ENCODE data around the gene FUT7.
A peak's percentile ranks its signal among the peaks of the same experiment; 100 is the strongest.

The FUT7 gene

DNA sequence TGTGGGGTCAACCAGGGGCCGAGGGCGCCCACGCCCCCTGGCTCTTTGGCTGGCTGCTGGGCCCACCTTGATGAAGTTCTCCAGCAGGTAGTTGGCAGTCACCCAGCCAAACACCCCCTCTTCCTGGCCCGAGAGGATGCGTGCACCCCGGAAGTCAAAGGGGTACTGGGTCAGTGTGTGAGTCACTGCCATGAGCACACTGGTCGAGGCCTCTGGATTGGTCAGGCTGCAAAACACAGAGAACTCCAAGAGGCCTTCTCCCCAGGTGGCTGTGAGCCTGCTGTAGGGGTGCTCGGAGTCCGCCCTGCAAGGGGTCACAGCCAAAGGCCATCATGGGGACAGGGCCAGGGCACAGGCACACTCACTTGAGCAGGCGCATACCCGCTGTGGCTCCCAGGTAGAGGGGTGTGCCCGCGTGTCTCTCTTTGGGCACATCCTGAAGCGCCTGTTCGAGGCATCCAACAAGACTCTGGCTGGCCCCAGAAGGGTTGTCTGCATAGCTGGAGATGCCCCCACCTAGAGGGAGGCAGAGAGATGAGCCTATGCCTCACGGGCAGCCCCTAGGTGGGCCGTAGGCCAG, 19.3 kb upstream of the FUT7 start:
- no peak overlapping the region for H3K4me3 ChIP-seq (ENCODE audit: low read depth, low read length, poor library complexity, severe bottlenecking)
- H3K27ac ChIP-seq (ENCODE audit: low read depth, low read length, poor library complexity, severe bottlenecking) = no peak overlapping the region
- H3K9me2 ChIP-seq (ENCODE audit: low read depth, low read length) = no peaks in the 10 kb centered on the region
- no peaks in the 10 kb centered on the region for H3F3A ChIP-seq (ENCODE audit: insufficient read depth, low read length)
- peaks cover 10% of the 10 kb centered on the region for H3K27me3 ChIP-seq (ENCODE audit: insufficient read depth, low read length)
- no peaks in the 10 kb centered on the region for H3K79me2 ChIP-seq (ENCODE audit: insufficient read depth, low read length)
- H3K4me2 ChIP-seq (ENCODE audit: low read length) = no peak overlapping the region
- no peak overlapping the region for H2AFZ ChIP-seq (ENCODE audit: low read length)
- no peaks in the 10 kb centered on the region for H3K36me3 ChIP-seq (ENCODE audit: insufficient read depth, low read length)
- peaks cover 7% of the 10 kb centered on the region for H3K4me1 ChIP-seq (ENCODE audit: insufficient read depth, low read length, severe bottlenecking)
- TF ChIP-seq EZH2 (IDR thresholded peaks at IDR 0.05; ENCODE audit: borderline replicate concordance, low read length) = no peak
- TF ChIP-seq, protein P1, sequence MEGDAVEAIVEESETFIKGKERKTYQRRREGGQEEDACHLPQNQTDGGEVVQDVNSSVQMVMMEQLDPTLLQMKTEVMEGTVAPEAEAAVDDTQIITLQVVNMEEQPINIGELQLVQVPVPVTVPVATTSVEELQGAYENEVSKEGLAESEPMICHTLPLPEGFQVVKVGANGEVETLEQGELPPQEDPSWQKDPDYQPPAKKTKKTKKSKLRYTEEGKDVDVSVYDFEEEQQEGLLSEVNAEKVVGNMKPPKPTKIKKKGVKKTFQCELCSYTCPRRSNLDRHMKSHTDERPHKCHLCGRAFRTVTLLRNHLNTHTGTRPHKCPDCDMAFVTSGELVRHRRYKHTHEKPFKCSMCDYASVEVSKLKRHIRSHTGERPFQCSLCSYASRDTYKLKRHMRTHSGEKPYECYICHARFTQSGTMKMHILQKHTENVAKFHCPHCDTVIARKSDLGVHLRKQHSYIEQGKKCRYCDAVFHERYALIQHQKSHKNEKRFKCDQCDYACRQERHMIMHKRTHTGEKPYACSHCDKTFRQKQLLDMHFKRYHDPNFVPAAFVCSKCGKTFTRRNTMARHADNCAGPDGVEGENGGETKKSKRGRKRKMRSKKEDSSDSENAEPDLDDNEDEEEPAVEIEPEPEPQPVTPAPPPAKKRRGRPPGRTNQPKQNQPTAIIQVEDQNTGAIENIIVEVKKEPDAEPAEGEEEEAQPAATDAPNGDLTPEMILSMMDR (IDR thresholded peaks at IDR 0.05; ENCODE audit: low read length) = no peak
- H3K9me3 ChIP-seq (ENCODE audit: low read length) = no peaks in the 10 kb centered on the region
- no peaks in the 10 kb centered on the region for H4K20me1 ChIP-seq (ENCODE audit: insufficient read depth, low read length)
- H3K9ac ChIP-seq (ENCODE audit: low read length) = no peak overlapping the region

DNA sequence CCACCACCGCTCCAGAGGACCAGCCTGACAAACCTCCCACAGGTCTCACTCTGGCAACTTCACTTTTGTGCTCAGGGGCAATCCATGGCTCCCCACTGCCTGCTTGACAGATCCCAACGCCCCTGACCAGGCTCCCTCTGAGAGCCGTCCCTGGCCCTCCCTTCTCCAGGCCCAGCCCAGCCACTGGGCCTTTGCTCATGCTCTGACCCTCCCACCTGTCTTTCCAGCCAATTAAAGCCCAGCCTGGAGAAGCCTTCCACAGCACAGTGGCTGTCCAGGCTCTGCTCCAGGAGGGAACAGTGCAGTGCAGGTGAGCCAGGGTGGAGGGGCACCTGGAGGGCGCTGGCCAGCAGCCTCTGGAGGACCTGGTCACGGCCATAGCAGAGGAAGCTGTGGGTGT, 18.7 kb upstream of the FUT7 start:
- Histone ChIP-seq H3K27ac (ENCODE audit: low read depth, low read length, poor library complexity, severe bottlenecking) (no peak overlapping the region), H2AFZ (ENCODE audit: low read length) (no peak overlapping the region), H3F3A (ENCODE audit: insufficient read depth, low read length) (no peaks in the 10 kb centered on the region), H3K4me1 (ENCODE audit: insufficient read depth, low read length, severe bottlenecking) (peaks cover 11% of the 10 kb centered on the region), H3K4me3 (ENCODE audit: low read depth, low read length, poor library complexity, severe bottlenecking) (no peak overlapping the region), H3K36me3 (ENCODE audit: insufficient read depth, low read length) (no peaks in the 10 kb centered on the region), H3K9me2 (ENCODE audit: low read depth, low read length) (no peaks in the 10 kb centered on the region), H3K27me3 (ENCODE audit: insufficient read depth, low read length) (peaks cover 7% of the 10 kb centered on the region), H3K79me2 (ENCODE audit: insufficient read depth, low read length) (no peaks in the 10 kb centered on the region), H4K20me1 (ENCODE audit: insufficient read depth, low read length) (no peaks in the 10 kb centered on the region), H3K9me3 (ENCODE audit: low read length) (no peaks in the 10 kb centered on the region), H3K4me2 (ENCODE audit: low read length) (no peak overlapping the region), H3K9ac (ENCODE audit: low read length) (no peak overlapping the region)
- no peak for TF ChIP-seq EZH2 (IDR thresholded peaks at IDR 0.05; ENCODE audit: borderline replicate concordance, low read length)
- TF ChIP-seq, protein P1 (IDR thresholded peaks at IDR 0.05; ENCODE audit: low read length) = no peak

DNA sequence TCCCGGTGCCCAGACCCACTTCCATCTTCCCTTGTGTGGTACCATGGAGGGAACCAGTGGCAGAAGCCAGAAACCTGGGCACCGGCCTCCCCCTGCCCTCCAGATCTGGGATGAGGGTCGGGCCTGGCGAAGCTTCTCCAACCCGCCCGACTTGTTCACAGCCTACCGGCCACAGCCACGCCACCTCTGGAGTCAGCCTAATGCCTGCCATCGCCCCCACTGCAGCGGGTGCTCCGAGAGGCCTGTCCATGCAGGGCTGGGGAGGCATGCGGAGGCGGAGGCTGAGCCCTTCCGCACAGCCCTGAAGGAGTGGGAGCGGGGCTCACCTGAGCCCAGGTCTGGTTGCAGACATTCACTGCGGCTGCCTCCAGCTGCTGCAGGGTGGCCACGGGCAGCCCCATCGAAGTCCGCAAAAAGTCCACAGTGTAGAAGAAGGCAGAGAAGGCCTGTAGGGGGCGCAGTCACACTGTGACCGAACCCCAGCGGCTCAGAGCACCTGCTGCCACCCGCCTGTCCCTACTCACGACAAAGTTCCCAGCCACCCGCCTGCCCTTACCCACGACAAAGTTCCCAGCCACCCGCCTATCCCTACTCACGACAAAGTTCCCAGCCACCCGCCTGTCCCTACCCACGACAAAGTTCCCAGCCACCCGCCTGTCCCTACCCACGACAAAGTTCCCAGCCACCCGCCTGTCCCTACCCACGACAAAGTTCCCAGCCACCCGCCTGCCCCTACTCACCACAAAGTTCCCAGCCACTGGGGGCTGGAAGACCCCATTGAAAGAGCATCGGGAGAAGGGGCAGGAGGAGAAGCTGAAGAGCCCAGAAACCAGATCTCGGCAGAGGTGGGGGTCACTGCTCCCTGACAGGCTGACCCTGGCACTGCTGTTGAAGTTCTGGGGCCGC, 17.9 kb upstream of the FUT7 start:
- no peaks in the 10 kb centered on the region for H3K79me2 ChIP-seq (ENCODE audit: insufficient read depth, low read length)
- TF ChIP-seq EZH2 (IDR thresholded peaks at IDR 0.05; ENCODE audit: borderline replicate concordance, low read length) = no peak
- TF ChIP-seq, protein P1 (IDR thresholded peaks at IDR 0.05; ENCODE audit: low read length) = peak; percentile 52; the same call in 1 of the 2 replicates
- H4K20me1 ChIP-seq (ENCODE audit: insufficient read depth, low read length) = no peaks in the 10 kb centered on the region
- H3K4me3 ChIP-seq (ENCODE audit: low read depth, low read length, poor library complexity, severe bottlenecking) = no peak overlapping the region
- H2AFZ ChIP-seq (ENCODE audit: low read length) = no peak overlapping the region
- no peaks in the 10 kb centered on the region for H3K36me3 ChIP-seq (ENCODE audit: insufficient read depth, low read length)
- no peak overlapping the region for H3K4me2 ChIP-seq (ENCODE audit: low read length)
- no peaks in the 10 kb centered on the region for H3F3A ChIP-seq (ENCODE audit: insufficient read depth, low read length)
- no peak overlapping the region for H3K27ac ChIP-seq (ENCODE audit: low read depth, low read length, poor library complexity, severe bottlenecking)
- no peaks in the 10 kb centered on the region for H3K9me2 ChIP-seq (ENCODE audit: low read depth, low read length)
- peaks cover 11% of the 10 kb centered on the region for H3K27me3 ChIP-seq (ENCODE audit: insufficient read depth, low read length)
- no peak overlapping the region for H3K9ac ChIP-seq (ENCODE audit: low read length)
- peaks cover 11% of the 10 kb centered on the region for H3K4me1 ChIP-seq (ENCODE audit: insufficient read depth, low read length, severe bottlenecking)
- no peaks in the 10 kb centered on the region for H3K9me3 ChIP-seq (ENCODE audit: low read length)
